Measurements from ENCODE around the gene PRDM16.

DNA sequence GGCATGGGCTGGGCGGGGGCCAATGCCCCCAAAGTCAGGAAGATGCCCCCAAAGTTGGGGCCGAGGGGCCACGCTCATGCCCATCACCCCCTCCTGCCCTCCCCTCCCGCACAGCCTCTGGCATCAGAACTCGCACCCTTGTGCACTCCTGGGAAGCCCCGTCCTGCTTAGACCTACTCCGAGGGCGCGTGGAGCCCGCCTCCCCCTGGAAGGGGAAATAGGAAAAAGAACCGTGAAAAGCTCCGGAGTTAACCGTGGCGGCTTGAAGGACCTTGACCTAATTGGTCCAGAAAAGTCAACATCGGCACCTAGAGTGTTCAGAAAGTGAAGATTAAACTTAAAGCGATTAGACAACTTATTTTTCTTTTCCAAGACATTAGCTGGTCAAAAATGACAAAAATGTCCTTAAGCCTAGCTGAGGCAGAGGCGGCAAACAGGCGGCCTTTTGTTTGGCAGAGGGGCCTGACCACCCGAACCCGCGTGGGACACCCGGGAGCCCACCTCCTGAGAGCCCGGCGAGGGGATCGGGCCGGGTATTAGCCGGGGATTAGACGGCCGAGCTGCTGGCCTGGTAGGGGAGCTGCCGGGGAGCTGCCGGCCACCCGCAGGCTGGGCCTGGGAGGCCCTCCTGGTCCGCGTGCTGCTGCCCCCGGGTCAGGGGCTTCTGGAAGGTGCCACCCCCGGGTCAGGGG is 65.5 kb downstream of the PRDM16 start:
- TF ChIP-seq POLR2AphosphoS5 (IDR thresholded peaks at IDR 0.05) (no peak), CTCF (IDR thresholded peaks at IDR 0.05; ENCODE audit: poor library complexity, severe bottlenecking) (no peak), EP300 (conservative IDR thresholded peaks at IDR 0.05; ENCODE audit: poor library complexity, severe bottlenecking) (no peak), TAF1 (IDR thresholded peaks at IDR 0.05; ENCODE audit: low read depth) (no peak), EZH2 (IDR thresholded peaks at IDR 0.05; ENCODE audit: borderline replicate concordance, insufficient read depth, low read length, poor library complexity, severe bottlenecking) (no peak), MXI1 (conservative IDR thresholded peaks at IDR 0.05; ENCODE audit: poor library complexity, severe bottlenecking) (no peak)
- TF ChIP-seq, protein P1, sequence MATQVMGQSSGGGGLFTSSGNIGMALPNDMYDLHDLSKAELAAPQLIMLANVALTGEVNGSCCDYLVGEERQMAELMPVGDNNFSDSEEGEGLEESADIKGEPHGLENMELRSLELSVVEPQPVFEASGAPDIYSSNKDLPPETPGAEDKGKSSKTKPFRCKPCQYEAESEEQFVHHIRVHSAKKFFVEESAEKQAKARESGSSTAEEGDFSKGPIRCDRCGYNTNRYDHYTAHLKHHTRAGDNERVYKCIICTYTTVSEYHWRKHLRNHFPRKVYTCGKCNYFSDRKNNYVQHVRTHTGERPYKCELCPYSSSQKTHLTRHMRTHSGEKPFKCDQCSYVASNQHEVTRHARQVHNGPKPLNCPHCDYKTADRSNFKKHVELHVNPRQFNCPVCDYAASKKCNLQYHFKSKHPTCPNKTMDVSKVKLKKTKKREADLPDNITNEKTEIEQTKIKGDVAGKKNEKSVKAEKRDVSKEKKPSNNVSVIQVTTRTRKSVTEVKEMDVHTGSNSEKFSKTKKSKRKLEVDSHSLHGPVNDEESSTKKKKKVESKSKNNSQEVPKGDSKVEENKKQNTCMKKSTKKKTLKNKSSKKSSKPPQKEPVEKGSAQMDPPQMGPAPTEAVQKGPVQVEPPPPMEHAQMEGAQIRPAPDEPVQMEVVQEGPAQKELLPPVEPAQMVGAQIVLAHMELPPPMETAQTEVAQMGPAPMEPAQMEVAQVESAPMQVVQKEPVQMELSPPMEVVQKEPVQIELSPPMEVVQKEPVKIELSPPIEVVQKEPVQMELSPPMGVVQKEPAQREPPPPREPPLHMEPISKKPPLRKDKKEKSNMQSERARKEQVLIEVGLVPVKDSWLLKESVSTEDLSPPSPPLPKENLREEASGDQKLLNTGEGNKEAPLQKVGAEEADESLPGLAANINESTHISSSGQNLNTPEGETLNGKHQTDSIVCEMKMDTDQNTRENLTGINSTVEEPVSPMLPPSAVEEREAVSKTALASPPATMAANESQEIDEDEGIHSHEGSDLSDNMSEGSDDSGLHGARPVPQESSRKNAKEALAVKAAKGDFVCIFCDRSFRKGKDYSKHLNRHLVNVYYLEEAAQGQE (IDR thresholded peaks at IDR 0.05; ENCODE audit: borderline replicate concordance) = no peak

All from neural cell (in vitro differentiated cells).